Natural killer cell (primary cell): ENCODE data around the gene METTL1. TPM values are rescaled to one million over a fixed set of nuclear protein-coding genes. Genes with fewer than 3 reads are reported as not detected.

Experiments used
- ATAC-seq, 3 donors: fragments of 150-1000 bp in 2 of 3; fragments of 200-7000 bp in 1 of 3; cut with Tn5 transposase; 1 replicate in 1 of 3; 2 replicates in 2 of 3; pipeline ENCODE4 v1.10.0; 2021; ENCODE audit warnings: mild to moderate bottlenecking in 2 of 3, moderate library complexity in 2 of 3
- DNase-seq, 2 donors: peaks; one replicate each; pipeline versions ENCODE4 v3.0.0 to v3.0.0-alpha.2; 2013 to 2021; ENCODE audit warnings: mixed read lengths in 1 of 2
- H3K27ac ChIP-seq: one replicate; pipeline ENCODE4 v1.5.1; 2013; ENCODE audit warnings: mild to moderate bottlenecking, low read length
- H3K27me3 ChIP-seq: one replicate; pipeline ENCODE4 v1.6.1; 2013; ENCODE audit warnings: low read length; ENCODE audit not compliant: control insufficient read depth, insufficient read depth
- H3K36me3 ChIP-seq: one replicate; pipeline ENCODE4 v1.6.1; 2013; ENCODE audit warnings: low read length; ENCODE audit not compliant: control insufficient read depth, insufficient read depth
- H3K4me1 ChIP-seq: one replicate; pipeline ENCODE4 v1.6.1; 2013; ENCODE audit warnings: low read length; ENCODE audit not compliant: control insufficient read depth, insufficient read depth
- H3K4me3 ChIP-seq: one replicate; pipeline ENCODE4 v1.5.1; 2013; ENCODE audit warnings: low read length
- H3K9me3 ChIP-seq: one replicate; pipeline ENCODE4 v1.6.1; 2013; ENCODE audit warnings: low read length; ENCODE audit not compliant: control insufficient read depth, insufficient read depth
- H3K27ac Mint-ChIP-seq, 2 donors: one replicate each; pipeline ENCODE4 v1.8.0; 2022; ENCODE audit warnings: mild to moderate bottlenecking in 2 of 2, mixed read lengths in 2 of 2, moderate library complexity in 1 of 2
- H3K27me3 Mint-ChIP-seq, 2 donors: one replicate each; pipeline ENCODE4 v1.8.0; 2022; ENCODE audit warnings: low read depth in 2 of 2, mixed read lengths in 2 of 2
- H3K36me3 Mint-ChIP-seq: one replicate; pipeline ENCODE4 v1.8.0; 2022; ENCODE audit warnings: mixed read lengths
- H3K4me1 Mint-ChIP-seq, 2 donors: one replicate each; pipeline ENCODE4 v1.8.0; 2022; ENCODE audit warnings: mixed read lengths in 2 of 2
- H3K4me3 Mint-ChIP-seq: one replicate; pipeline ENCODE4 v1.8.0; 2022; ENCODE audit warnings: mild to moderate bottlenecking, moderate library complexity, mixed read lengths
- H3K9me3 Mint-ChIP-seq, 2 donors: one replicate each; pipeline ENCODE4 v1.8.0; 2022; ENCODE audit warnings: mixed read lengths in 2 of 2
- WGBS: methylation state at CpG from one replicate; pipeline ENCODE4 v1.1.7; 2013; ENCODE audit warnings: missing lambda C conversion rate; ENCODE audit not compliant: insufficient coverage; 5-methylcytosine and 5-hydroxymethylcytosine counted together
- intact Hi-C: fragments of 100-400 bp; cut with micrococcal nuclease; formaldehyde crosslinking; loops from one replicate; pipeline ENCODE4 v1.14.2; 2022
- total RNA-seq, 4 donors: library from RNA; stranded (reverse); fragments of 120-200 nt in 1 of 4; gene quantifications; one replicate each; pipeline versions ENCODE4 v1.2.3 to v1.2.4, GENCODE V29; 2013 to 2022
- TF ChIP-seq, protein P1 (sequence below): fragments of 200-600 bp; IDR thresholded peaks from one replicate; pipeline ENCODE4 v1.8.0; 2022; ENCODE audit warnings: antibody characterized with exemption

METTL1 gene
- total RNA-seq, 3 donors from 2014 or later (not counting 1 experiment from before 2014, with no cell fraction given) = 8.0 to 12.5 (median 8.8) TPM

DNA sequence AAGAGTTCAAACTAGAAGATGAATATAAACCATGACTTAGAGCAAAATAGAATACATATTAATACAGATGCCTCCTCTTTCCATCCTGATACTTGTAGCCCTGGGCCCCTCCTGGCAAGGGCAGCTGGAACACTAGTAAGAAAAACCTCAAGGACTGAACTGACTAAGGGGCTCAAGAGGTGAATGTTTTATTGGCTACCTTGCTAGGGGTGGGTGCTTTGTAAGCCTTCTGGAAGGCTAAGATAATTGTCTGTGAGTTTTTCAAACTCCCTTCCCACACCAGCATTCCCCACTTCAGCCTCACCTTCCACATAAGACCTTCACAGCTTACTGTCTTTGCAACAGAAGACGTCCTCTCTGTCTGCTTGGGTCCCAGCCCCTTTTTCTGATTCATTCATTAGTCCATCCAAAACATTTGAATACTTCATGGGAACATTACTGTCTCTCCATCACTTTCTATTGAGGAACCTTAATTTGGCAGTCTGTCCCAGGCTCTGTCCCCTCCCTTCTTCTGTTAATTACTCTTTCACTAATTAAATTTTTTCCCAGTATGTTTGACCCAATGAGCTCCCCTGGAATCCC, 18.1 kb downstream of the METTL1 start:
- H3K36me3 ChIP-seq = peaks cover 15% of the 10 kb centered on the region
- Mint-ChIP-seq H3K4me3 (peak overlapping the region; percentile 97), H3K27me3 (no peaks in the 10 kb centered on the region), H3K4me1 (peaks cover 46 to 55% of the 10 kb centered on the region in 2 donors), H3K36me3 (no peaks in the 10 kb centered on the region), H3K9me3 (no peaks in the 10 kb centered on the region), H3K27ac (peak overlapping the region; percentile 91 to 92)
- no peak for ATAC-seq
- no peaks in the 10 kb centered on the region for H3K9me3 ChIP-seq
- intact Hi-C loops = no loop called here
- TF ChIP-seq, protein P1, sequence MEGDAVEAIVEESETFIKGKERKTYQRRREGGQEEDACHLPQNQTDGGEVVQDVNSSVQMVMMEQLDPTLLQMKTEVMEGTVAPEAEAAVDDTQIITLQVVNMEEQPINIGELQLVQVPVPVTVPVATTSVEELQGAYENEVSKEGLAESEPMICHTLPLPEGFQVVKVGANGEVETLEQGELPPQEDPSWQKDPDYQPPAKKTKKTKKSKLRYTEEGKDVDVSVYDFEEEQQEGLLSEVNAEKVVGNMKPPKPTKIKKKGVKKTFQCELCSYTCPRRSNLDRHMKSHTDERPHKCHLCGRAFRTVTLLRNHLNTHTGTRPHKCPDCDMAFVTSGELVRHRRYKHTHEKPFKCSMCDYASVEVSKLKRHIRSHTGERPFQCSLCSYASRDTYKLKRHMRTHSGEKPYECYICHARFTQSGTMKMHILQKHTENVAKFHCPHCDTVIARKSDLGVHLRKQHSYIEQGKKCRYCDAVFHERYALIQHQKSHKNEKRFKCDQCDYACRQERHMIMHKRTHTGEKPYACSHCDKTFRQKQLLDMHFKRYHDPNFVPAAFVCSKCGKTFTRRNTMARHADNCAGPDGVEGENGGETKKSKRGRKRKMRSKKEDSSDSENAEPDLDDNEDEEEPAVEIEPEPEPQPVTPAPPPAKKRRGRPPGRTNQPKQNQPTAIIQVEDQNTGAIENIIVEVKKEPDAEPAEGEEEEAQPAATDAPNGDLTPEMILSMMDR = no peak
- H3K27ac ChIP-seq = peak overlapping the region; percentile 85
- 38% methylated on average over 1 of the region's 1 CpG for WGBS
- no peak for DNase-seq
- H3K4me3 ChIP-seq = no peak overlapping the region
- H3K4me1 ChIP-seq = peaks cover 44% of the 10 kb centered on the region
- H3K27me3 ChIP-seq = no peaks in the 10 kb centered on the region

DNA sequence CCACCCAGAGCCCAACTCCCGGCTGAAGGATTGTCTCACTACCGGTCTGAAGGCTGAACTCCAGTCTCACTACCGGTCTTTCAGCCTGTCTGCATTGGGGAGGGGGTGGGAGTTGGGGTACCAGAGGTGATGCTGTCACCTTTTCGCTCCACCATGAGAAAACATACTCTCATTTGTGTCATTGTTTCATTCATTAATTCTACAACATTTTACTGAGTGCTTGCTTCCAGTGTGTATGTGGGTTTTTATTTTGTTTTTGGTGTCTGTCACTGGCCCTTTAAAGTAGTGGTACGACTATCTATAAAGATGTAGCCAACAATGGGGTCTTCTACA, 19.3 kb downstream of the METTL1 start:
- DNase-seq = no peak
- Mint-ChIP-seq H3K4me1 (peaks cover 46 to 51% of the 10 kb centered on the region in 2 donors), H3K27me3 (no peaks in the 10 kb centered on the region), H3K4me3 (peak overlapping the region; percentile 89), H3K27ac (peak overlapping the region; percentile 91 to 92), H3K36me3 (no peaks in the 10 kb centered on the region), H3K9me3 (no peaks in the 10 kb centered on the region)
- WGBS = 0% methylated on average over 4 of the region's 5 CpGs
- TF ChIP-seq, protein P1 = no peak
- H3K27me3 ChIP-seq = no peaks in the 10 kb centered on the region
- H3K9me3 ChIP-seq = no peaks in the 10 kb centered on the region
- H3K4me1 ChIP-seq = peaks cover 44% of the 10 kb centered on the region
- ATAC-seq = no peak
- H3K27ac ChIP-seq = peak overlapping the region; percentile 85
- H3K4me3 ChIP-seq = no peak overlapping the region
- intact Hi-C loops = loop anchor here (1.0 kb wide), 3 partner anchors 8 to 232 kb away; partner anchors contain the start of genes DDIT3 and TSFM
- peaks cover 11% of the 10 kb centered on the region for H3K36me3 ChIP-seq

DNA sequence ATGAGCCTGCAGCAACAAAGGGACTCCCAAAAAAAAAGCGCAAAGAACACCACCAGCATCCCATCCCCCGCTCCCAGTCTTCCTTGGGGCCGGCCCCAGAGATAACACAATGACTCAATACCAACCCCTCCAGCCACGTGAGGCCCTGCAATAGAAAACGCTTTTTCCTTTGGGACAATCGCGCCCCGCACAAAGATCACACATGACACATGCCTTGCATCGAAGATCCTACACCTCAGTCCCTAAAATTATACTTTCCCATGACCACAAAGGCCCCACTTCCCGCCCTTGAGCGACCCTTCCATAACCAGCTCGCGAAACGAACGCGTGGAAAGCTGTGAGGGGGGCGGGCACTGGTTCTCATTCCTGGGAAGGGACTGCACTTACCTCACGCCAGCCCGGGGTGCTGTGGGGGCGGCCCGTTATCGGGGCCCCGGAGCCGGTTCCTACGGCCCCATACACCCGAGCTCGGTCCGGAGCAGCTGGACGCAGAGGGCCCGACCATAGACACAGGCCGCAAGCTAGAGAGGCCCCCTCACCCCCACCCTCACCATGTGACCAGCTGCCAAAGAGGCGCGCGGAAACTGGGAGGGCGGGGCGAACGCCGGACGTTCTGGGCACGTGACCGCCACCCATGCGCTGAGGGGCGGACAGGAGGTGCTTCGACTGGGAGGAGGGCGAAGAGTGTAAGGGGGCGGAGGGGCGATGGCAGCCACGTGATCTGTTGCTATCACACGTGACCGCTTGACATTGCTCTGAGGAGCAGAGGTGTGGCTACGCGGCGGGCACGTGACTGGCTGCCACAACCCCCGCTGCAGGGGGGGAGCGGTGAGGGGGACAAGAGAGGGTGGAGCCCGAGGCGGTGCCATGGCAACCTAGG, 19.9 kb downstream of the METTL1 start, which contains the start of gene CDK4:
Gene CDK4 (minus strand): TSS at position 523 of the 880 bp plus-strand sequence. CDS start 593 bp downstream, outside the sequence.
- H3K4me1 Mint-ChIP-seq = peaks cover 45 to 49% of the 10 kb centered on the region in 2 donors
- peak within 1 kb of the TSS; percentile 63 for H3K4me3 ChIP-seq
- WGBS = under 1% methylated on average over 58 of the region's 58 CpGs

More for the DNA sequence above, 19.9 kb downstream of the METTL1 start, which contains the start of gene CDK4:
- DNase-seq = peak; percentile 96 to 99
- H3K27ac ChIP-seq = peak within 1 kb of the TSS; percentile 85
- H3K36me3 ChIP-seq = peaks cover 16% of the 10 kb centered on the region
- TF ChIP-seq, protein P1 = no peak
- no peaks in the 10 kb centered on the region for H3K9me3 ChIP-seq
- intact Hi-C loops = loop anchor here (1.0 kb wide), 3 partner anchors 8 to 232 kb away; partner anchors contain the start of genes DDIT3 and TSFM
- Mint-ChIP-seq H3K4me3 (peak within 1 kb of the TSS; percentile 89), H3K27me3 (no peaks in the 10 kb centered on the region), H3K27ac (peak within 1 kb of the TSS; percentile 91 to 92), H3K36me3 (peaks cover 5% of the 10 kb centered on the region), H3K9me3 (no peaks in the 10 kb centered on the region)
- ATAC-seq = peak; percentile 81 to 97 (median 89)
- peaks cover 43% of the 10 kb centered on the region for H3K4me1 ChIP-seq
- no peaks in the 10 kb centered on the region for H3K27me3 ChIP-seq
